MCF 10A (cell line): Measurements from ENCODE around the gene TMEM40. TPM values are rescaled to one million over a fixed set of nuclear protein-coding genes. Genes with fewer than 3 reads are reported as not detected.

Experiments used
- BruUV-seq: library from RNA; stranded (reverse); fragments of 400-500 nt; replicated peaks from 2 replicates; lab custom pipeline; 2021; lab: Mats Ljungman, UMichigan
- CTCF ChIA-PET: fragments of 300-600 bp; sonication (Branson Sonifier 250); formaldehyde crosslinking; extraction: SDS; loops from one replicate; lab custom pipeline; 2021; ENCODE audit warnings: antibody characterized with exemption, inconsistent platforms; lab: Yijun Ruan, JAX
- POLR2A ChIA-PET: fragments of 300-600, 350-650 bp; sonication (Branson Sonifier 250); formaldehyde crosslinking; extraction: SDS; loops from one replicate; lab custom pipeline; 2020; ENCODE audit warnings: antibody characterized with exemption, inconsistent platforms; lab: Yijun Ruan, JAX
- DNase-seq: peaks from one replicate; pipeline ENCODE4 v3.0.0-alpha.2; 2018; ENCODE audit not compliant: unreplicated experiment
- H3K27ac Mint-ChIP-seq: one replicate; pipeline ENCODE4 v1.8.0; 2022; ENCODE audit warnings: mild to moderate bottlenecking, low read depth, mixed read lengths; ENCODE audit not compliant: unreplicated experiment
- H3K27me3 Mint-ChIP-seq: one replicate; pipeline ENCODE4 v1.8.0; 2022; ENCODE audit warnings: mixed read lengths; ENCODE audit not compliant: insufficient read depth, unreplicated experiment
- H3K36me3 Mint-ChIP-seq: one replicate; pipeline ENCODE4 v1.8.0; 2022; ENCODE audit warnings: mild to moderate bottlenecking, moderate library complexity, mixed read lengths; ENCODE audit not compliant: insufficient read depth, unreplicated experiment
- H3K4me1 Mint-ChIP-seq: one replicate; pipeline ENCODE4 v1.8.0; 2022; ENCODE audit warnings: mixed read lengths; ENCODE audit not compliant: insufficient read depth, unreplicated experiment
- H3K4me3 Mint-ChIP-seq: one replicate; pipeline ENCODE4 v1.8.0; 2022; ENCODE audit warnings: mild to moderate bottlenecking, moderate library complexity, mixed read lengths; ENCODE audit not compliant: unreplicated experiment
- H3K9me3 Mint-ChIP-seq: one replicate; pipeline ENCODE4 v1.8.0; 2022; ENCODE audit warnings: mixed read lengths; ENCODE audit not compliant: unreplicated experiment
- intact Hi-C: fragments of 100-400 bp; cut with micrococcal nuclease; formaldehyde crosslinking; loops from 2 replicates; pipeline ENCODE4 v1.14.1; 2022
- total RNA-seq: library from RNA; stranded (reverse); gene quantifications from 2 replicates; pipeline ENCODE4 v1.2.3, GENCODE V29; 2022
- TF ChIP-seq, protein P1 (sequence below): fragments of 200-600 bp; IDR thresholded peaks from one replicate; pipeline ENCODE4 v1.8.0; 2022; ENCODE audit warnings: antibody characterized with exemption, mild to moderate bottlenecking; ENCODE audit not compliant: unreplicated experiment

The TMEM40 gene
- total RNA-seq, 1 experiment from 2014 or later, result 58.4 TPM

DNA sequence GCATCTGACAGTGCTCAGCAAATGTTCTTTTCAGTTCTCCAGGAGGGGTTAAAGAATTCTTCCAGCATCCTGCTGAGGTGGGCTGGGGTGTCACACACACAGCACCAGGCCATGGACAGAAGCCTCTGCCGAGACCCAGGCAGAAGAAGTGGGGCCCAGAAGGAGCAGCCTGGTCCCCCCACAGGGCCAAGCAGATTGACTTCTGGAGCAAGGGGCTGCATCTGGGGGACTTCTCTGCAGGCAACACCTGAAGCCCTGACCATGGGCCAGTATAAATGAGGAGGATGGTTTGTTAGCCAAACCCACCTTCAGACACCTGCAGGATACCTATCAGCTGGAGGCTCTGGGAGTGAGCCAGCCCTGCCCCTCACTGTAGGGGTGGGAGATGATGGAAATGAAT lies 16.2 kb upstream of the TMEM40 start:
- BruUV-seq, result no TSS peak
- no peak for DNase-seq
- ChIA-PET POLR2A (interaction anchor here (0.5 to 2.0 kb wide), 2 partner anchors 10 to 66 kb away, joined by 3 to 11 read pairs; partner anchors contain the start of gene RPL32), CTCF (interaction anchor here (1.9 kb wide), 1 partner anchor 12 kb away, joined by 7 read pairs; no protein-coding TSS in a partner anchor)
- no peak overlapping the region for H3K27ac Mint-ChIP-seq
- H3K9me3 Mint-ChIP-seq, result no peaks in the 10 kb centered on the region
- no peaks in the 10 kb centered on the region for H3K4me1 Mint-ChIP-seq
- H3K36me3 Mint-ChIP-seq, result no peaks in the 10 kb centered on the region
- intact Hi-C loops, result no loop called here
- no peaks in the 10 kb centered on the region for H3K27me3 Mint-ChIP-seq
- TF ChIP-seq, protein P1, sequence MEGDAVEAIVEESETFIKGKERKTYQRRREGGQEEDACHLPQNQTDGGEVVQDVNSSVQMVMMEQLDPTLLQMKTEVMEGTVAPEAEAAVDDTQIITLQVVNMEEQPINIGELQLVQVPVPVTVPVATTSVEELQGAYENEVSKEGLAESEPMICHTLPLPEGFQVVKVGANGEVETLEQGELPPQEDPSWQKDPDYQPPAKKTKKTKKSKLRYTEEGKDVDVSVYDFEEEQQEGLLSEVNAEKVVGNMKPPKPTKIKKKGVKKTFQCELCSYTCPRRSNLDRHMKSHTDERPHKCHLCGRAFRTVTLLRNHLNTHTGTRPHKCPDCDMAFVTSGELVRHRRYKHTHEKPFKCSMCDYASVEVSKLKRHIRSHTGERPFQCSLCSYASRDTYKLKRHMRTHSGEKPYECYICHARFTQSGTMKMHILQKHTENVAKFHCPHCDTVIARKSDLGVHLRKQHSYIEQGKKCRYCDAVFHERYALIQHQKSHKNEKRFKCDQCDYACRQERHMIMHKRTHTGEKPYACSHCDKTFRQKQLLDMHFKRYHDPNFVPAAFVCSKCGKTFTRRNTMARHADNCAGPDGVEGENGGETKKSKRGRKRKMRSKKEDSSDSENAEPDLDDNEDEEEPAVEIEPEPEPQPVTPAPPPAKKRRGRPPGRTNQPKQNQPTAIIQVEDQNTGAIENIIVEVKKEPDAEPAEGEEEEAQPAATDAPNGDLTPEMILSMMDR, result no peak
- H3K4me3 Mint-ChIP-seq, result no peak overlapping the region

DNA sequence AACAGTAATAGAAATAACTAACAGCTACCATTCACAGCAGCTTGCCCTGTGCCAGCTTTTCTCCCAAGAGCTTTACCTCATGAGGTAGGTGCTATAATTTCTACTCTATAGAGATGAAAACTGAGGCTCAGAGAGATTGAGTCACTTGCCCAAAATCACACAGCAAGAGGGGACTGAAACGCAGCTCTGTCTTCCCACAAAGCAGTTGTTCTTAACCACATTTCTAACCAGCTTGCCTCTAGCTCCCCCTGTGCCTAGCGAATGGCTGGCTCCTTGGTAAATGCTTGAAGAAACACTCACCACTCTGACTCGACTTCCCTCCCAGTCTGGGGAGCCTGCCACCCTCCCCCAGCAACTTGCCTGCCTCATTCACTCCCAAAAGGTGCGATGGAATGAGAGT lies 15.6 kb upstream of the TMEM40 start:
- intact Hi-C loops, result no loop called here
- Mint-ChIP-seq H3K36me3 (no peaks in the 10 kb centered on the region), H3K4me1 (no peaks in the 10 kb centered on the region), H3K4me3 (no peak overlapping the region), H3K27me3 (no peaks in the 10 kb centered on the region), H3K9me3 (no peaks in the 10 kb centered on the region), H3K27ac (no peak overlapping the region)
- ChIA-PET CTCF (interaction anchor here (1.9 kb wide), 1 partner anchor 13 kb away, joined by 7 read pairs; no protein-coding TSS in a partner anchor), POLR2A (interaction anchor here (2.0 kb wide), 1 partner anchor 10 kb away, joined by 11 read pairs; no protein-coding TSS in a partner anchor)
- BruUV-seq, result no TSS peak
- TF ChIP-seq, protein P1, result no peak
- DNase-seq, result no peak

DNA sequence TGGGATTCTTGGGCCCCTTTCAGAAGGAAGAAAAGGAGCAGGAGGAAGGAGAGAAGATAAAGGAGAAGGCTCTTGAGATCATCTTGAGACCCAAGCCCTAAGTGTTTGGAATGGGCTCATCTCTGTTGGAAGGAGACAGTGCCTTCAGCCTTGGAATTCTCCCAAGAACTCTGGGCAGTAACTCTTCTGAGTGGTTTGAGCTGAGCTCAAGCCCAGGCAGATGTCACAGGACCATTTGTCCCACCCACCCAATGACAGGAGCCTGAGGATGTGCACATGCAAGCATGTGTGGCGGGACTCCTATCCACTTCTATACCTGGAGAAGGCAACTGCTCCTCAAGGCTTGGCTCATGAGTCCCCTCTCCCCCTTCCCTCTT lies 14.6 kb upstream of the TMEM40 start:
- POLR2A ChIA-PET, result interaction anchor here (2.0 kb wide), 1 partner anchor 9 kb away, joined by 11 read pairs; no protein-coding TSS in a partner anchor
- H3K36me3 Mint-ChIP-seq, result no peaks in the 10 kb centered on the region
- no peak for DNase-seq
- no peak overlapping the region for H3K27ac Mint-ChIP-seq
- CTCF ChIA-PET, result interaction anchor here (1.9 kb wide), 1 partner anchor 13 kb away, joined by 7 read pairs; no protein-coding TSS in a partner anchor
- H3K9me3 Mint-ChIP-seq, result no peaks in the 10 kb centered on the region
- intact Hi-C loops, result no loop called here
- no TSS peak for BruUV-seq
- H3K4me1 Mint-ChIP-seq, result no peaks in the 10 kb centered on the region
- TF ChIP-seq, protein P1, result no peak
- H3K4me3 Mint-ChIP-seq, result no peak overlapping the region
- H3K27me3 Mint-ChIP-seq, result no peaks in the 10 kb centered on the region

DNA sequence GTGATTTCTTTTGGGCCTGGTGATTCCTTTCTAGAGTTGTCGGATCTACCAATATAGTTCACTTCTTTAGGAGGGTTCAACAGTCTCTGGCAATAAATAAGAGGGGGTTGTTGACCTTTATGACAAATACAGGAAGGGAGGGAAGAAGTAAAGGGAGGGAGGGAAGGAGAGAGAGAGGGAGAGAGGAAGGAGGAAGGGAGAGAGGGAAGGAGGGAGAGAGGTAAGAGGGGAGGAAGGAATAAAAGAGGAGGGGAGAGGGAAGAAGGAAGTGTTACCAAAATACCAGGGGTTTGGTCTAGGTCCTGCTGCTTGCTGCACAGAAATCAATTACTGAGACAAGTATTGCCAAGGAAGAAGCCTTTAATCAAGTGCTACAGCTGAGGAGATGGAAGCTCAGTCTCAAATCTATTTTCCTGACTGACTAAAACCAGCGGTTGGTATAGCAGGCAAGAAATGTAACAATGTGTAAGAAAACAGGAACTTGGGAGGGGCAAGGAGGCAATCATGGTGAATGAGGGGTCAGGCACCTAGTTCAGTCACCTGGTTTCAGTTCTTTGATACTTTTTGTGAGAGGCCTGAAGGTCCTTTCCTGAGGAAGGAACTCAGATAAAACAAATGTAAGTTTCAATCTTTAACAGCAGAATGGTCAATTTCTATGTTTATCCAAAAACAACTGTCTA lies 14.1 kb upstream of the TMEM40 start:
- H3K4me3 Mint-ChIP-seq, result no peak overlapping the region
- H3K4me1 Mint-ChIP-seq, result no peaks in the 10 kb centered on the region
- no peak for DNase-seq
- H3K36me3 Mint-ChIP-seq, result no peaks in the 10 kb centered on the region
- intact Hi-C loops, result no loop called here
- H3K27me3 Mint-ChIP-seq, result no peaks in the 10 kb centered on the region
- TF ChIP-seq, protein P1, result no peak
- no peaks in the 10 kb centered on the region for H3K9me3 Mint-ChIP-seq
- ChIA-PET POLR2A (no interaction called here), CTCF (interaction anchor here (1.9 kb wide), 1 partner anchor 14 kb away, joined by 7 read pairs; no protein-coding TSS in a partner anchor)
- BruUV-seq, result no TSS peak
- no peak overlapping the region for H3K27ac Mint-ChIP-seq
